Right lobe of liver (tissue), 6 donors: Measurements from ENCODE around the gene SPINT2. TPM values are rescaled to one million over a fixed set of nuclear protein-coding genes. Genes with fewer than 3 reads are reported as not detected.
"Not testable (repeated sequence)": the region's sequence is repeated elsewhere in the genome, so short reads cannot be mapped to it uniquely, and the experiment has no call there.

ENCODE experiments used
- ATAC-seq, 4 donors: fragments of 200-7000 bp; cut with Tn5 transposase; one replicate each; pipeline ENCODE4 v1.9.1; 2020; ENCODE audit warnings: mild to moderate bottlenecking in 4 of 4, moderate library complexity in 4 of 4
- DNase-seq, 3 donors: peaks; one replicate each; pipeline ENCODE4 v3.0.0-alpha.2; 2020
- H3K27ac ChIP-seq, 3 donors: fragments of 200-600 bp; one replicate each; pipeline ENCODE4 v1.8.0; 2022
- H3K27me3 ChIP-seq, 2 donors: fragments of 200-600 bp; one replicate each; pipeline ENCODE4 v1.8.0; 2022
- H3K36me3 ChIP-seq, 4 donors: fragments of 200-600 bp; sonication (generic) in 1 of 4; one replicate each; pipeline versions ENCODE4 v1.5.1 to v1.8.0; 2017 to 2022; ENCODE audit warnings: control low read depth in 1 of 4
- H3K4me1 ChIP-seq, 4 donors: fragments of 200-600 bp; sonication (generic) in 1 of 4; one replicate each; pipeline versions ENCODE4 v1.5.1 to v1.8.0; 2017 to 2022; ENCODE audit warnings: control low read depth in 1 of 4
- H3K4me3 ChIP-seq, 3 donors: fragments of 200-600 bp; one replicate each; pipeline ENCODE4 v1.8.0; 2022
- H3K9me3 ChIP-seq, 4 donors: fragments of 200-600 bp; sonication (generic) in 1 of 4; one replicate each; pipeline versions ENCODE4 v1.5.1 to v1.8.0; 2017 to 2022; ENCODE audit warnings: control low read depth in 1 of 4
- POLR2A ChIP-seq: fragments of 450-650 bp; IDR thresholded peaks from one replicate; pipeline ENCODE4 v1.6.1; 2017; ENCODE audit warnings: antibody characterized with exemption, mild to moderate bottlenecking
- WGBS: methylation state at CpG from one replicate; pipeline ENCODE4 v1.1.6; 2018; ENCODE audit warnings: low coverage, low lambda C conversion rate; ENCODE audit not compliant: insufficient coverage; ENCODE audit errors: missing lambda C conversion rate; 5-methylcytosine and 5-hydroxymethylcytosine counted together
- intact Hi-C, 2 donors: fragments of 100-400 bp; cut with DNase I; formaldehyde crosslinking; loops; one replicate each; pipeline versions ENCODE4 v1.11.2 to v1.14.1; 2022
- total RNA-seq, 6 experiments: library from RNA; depleted of rRNA in 2 of 6; stranded (reverse); fragments of >200 nt in 2 of 6; fragmentation: NEBNext Ultra II Directional in 3 of 6; extraction: Animal tissue kit (Norgen Biotek cat#: 25700) in 3 of 6; gene quantifications; one replicate each; pipeline versions ENCODE4 v1.1.0 to v1.2.4, GENCODE V29; 2016 to 2023
- TF ChIP-seq, protein P1 (sequence below), 4 donors: fragments of 200-600 bp in 3 of 4; fragments of 450-650 bp in 1 of 4; IDR thresholded peaks; one replicate each; pipeline versions ENCODE4 v1.5.1 to v1.8.0; 2016 to 2022; ENCODE audit warnings: antibody characterized with exemption in 4 of 4, mild to moderate bottlenecking in 2 of 4
- donor health status: DM: no; HTN: yes; CAD: no.
- donor health status: DM: no; HTN: no; CAD: no.
- donor health status: DM: no; HTN: no; CAD: no.
- donor health status: DM: no; HTN: yes; CAD: no.
- donor health status: DM: no; HTN: yes; CAD: no.

SPINT2 gene
- total RNA-seq, 6 experiments from 2014 or later: 3.5 to 19.1 (median 6.2) TPM

DNA sequence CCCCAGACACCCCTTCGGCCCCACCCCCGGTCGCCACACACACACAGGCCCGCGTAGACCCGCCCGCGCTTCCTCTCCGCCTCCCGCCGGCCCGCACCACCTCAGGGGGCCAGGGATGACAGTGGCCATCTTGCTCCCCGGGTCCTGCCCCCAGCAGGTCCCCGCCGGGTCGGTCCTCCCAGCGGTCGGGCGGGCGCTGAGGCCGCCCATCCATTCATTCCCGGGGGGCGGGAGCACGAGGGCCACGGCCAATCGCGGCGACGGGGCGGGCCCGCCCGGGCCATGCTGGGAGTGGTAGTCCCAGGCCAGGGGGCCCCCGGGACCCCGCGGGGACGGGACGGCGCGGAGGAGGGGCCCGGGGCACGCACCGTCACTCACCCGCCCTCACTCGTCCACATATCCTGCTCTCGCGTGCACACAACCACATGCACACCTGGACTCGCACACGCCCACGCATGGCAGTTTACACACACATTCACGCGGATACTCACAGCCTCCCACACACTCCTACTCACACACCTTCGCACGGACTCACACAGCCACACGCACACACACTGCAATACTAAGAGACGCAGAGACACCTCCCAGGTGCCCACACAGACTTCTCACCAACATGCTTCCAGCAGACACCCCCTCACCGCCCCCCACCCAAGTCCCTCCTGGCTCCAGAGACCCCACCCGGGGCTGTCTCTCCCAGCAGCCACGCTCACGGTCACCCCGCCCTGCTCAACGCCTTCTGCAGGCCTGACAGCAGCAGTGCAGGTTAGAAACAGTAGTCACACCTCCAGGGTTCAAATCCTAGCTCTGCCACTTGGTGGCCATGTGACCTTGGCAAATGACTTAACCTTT is 40.1 kb upstream of the SPINT2 start, which contains the start of gene DPF1:
Gene DPF1 (minus strand): TSS at position 209 of the 849 bp plus-strand sequence. CDS start 80 bp downstream, at position 129.
- WGBS: 4% methylated on average over 10 of the region's 61 CpGs
- Histone ChIP-seq H3K4me3 (peak within 1 kb of the TSS in 2 of 3 donors; percentile 16 to 19), H3K27me3 (peaks cover 3 to 28% of the 10 kb centered on the region in 2 donors), H3K27ac (no peak within 1 kb of the TSS), H3K9me3 (no peaks in the 10 kb centered on the region), H3K4me1 (no peaks in the 10 kb centered on the region), H3K36me3 (no peaks in the 10 kb centered on the region)
- no peak for DNase-seq
- intact Hi-C loops: loop anchor here in 1 of 2 donors (10.0 kb wide), 1 partner anchor 329 kb away; no protein-coding TSS in a partner anchor
- TF ChIP-seq, protein P1, sequence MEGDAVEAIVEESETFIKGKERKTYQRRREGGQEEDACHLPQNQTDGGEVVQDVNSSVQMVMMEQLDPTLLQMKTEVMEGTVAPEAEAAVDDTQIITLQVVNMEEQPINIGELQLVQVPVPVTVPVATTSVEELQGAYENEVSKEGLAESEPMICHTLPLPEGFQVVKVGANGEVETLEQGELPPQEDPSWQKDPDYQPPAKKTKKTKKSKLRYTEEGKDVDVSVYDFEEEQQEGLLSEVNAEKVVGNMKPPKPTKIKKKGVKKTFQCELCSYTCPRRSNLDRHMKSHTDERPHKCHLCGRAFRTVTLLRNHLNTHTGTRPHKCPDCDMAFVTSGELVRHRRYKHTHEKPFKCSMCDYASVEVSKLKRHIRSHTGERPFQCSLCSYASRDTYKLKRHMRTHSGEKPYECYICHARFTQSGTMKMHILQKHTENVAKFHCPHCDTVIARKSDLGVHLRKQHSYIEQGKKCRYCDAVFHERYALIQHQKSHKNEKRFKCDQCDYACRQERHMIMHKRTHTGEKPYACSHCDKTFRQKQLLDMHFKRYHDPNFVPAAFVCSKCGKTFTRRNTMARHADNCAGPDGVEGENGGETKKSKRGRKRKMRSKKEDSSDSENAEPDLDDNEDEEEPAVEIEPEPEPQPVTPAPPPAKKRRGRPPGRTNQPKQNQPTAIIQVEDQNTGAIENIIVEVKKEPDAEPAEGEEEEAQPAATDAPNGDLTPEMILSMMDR (IDR thresholded peaks at IDR 0.05): no peak
- no peak for TF ChIP-seq POLR2A
- ATAC-seq: peak; percentile 33 to 59 (median 40)

DNA sequence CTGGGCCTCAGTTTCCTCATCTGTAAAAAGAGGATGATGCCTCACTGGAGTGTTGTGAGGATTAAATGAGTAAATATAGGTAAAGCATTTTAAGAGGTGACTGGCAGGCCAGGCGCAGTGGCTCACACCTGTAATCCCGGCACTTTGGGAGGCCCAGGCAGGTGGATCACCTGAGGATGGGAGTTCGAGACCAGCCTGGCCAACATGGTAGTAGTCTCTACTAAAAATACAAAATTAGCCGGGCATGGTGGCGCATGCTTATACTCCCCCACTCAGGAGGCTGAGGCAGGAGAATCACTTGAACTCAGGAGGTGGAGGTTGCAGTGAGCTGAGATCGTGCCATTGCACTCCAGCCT is 39.5 kb upstream of the SPINT2 start:
- H3K4me1 ChIP-seq, H3K36me3 ChIP-seq, DNase-seq, ATAC-seq, H3K9me3 ChIP-seq, H3K27ac ChIP-seq, H3K4me3 ChIP-seq: not testable (repeated sequence)
- WGBS: 77% methylated on average over 4 of the region's 6 CpGs
- intact Hi-C loops: loop anchor here in 1 of 2 donors (10.0 kb wide), 1 partner anchor 330 kb away; no protein-coding TSS in a partner anchor
- H3K27me3 ChIP-seq: peaks cover 3 to 29% of the 10 kb centered on the region in 2 donors

DNA sequence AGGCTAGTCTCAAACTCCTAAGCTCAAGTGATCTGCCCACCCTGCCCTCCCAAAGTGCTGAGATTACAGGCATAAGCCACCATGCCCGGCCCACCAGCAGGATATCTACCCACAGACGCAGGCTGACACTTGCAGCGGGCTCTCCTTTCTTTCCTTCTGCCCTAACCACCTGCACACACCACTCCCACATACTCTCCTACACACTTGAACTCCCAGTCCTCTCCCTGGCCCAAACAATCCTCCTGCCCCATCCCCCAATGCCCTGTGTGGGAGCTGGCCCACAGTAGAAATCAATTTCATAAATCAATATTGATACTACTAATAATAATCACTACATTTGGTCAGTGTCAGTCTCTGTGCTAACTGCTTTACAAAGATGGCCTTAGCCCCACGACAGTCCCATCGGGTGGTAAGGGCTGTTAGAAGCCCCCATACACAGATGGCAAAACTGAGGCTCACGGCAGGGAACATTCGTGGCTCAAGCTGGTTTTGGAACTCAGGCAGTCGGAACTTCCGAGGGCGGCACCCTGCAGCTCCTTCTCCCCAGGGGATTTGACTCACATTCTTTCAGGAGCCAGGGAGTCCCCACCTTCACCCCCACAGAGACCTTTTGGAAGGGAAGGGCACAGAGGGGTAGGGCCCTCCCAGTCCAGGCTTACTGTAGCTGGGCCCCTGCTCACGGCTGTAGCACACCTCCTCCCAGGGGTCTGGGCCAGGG is 36.9 kb upstream of the SPINT2 start:
- 21% methylated on average over 2 of the region's 11 CpGs for WGBS

DNA sequence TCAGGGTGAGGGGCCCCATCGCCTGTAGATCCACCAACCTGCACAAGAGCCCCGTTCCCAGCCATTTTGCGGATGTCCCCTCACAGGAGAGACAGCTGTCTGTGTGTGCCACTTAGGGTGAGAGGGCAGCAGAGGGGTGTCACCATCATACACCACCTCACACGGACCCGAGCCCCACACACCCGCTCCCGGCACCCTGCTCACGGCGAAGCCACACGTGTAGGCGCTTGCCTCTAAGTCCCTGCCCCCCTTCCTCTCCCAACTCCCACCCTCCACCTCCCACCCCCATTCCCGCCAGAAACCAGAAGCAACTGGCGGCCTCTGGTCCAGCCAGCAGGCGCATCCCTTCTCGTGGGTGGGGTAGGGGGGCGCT is 36.4 kb upstream of the SPINT2 start:
- H3K36me3 ChIP-seq: no peaks in the 10 kb centered on the region
- H3K4me1 ChIP-seq: no peaks in the 10 kb centered on the region
- H3K4me3 ChIP-seq: no peak overlapping the region
- TF ChIP-seq, protein P1 (IDR thresholded peaks at IDR 0.05): no peak
- no peak for TF ChIP-seq POLR2A
- intact Hi-C loops: loop anchor here in 1 of 2 donors (10.0 kb wide), 1 partner anchor 333 kb away; no protein-coding TSS in a partner anchor
- WGBS: no CpG with 5 or more reads among the region's 16 CpGs
- ATAC-seq (no peak), DNase-seq (no peak)
- H3K27me3 ChIP-seq: peaks cover 3 to 29% of the 10 kb centered on the region in 2 donors
- H3K27ac ChIP-seq: no peak overlapping the region
- H3K9me3 ChIP-seq: no peaks in the 10 kb centered on the region

More for the DNA sequence above, 36.9 kb upstream of the SPINT2 start:
- DNase-seq (no peak), ATAC-seq (no peak)
- Histone ChIP-seq H3K27ac (no peak overlapping the region), H3K36me3 (no peaks in the 10 kb centered on the region), H3K4me3 (no peak overlapping the region), H3K4me1 (no peaks in the 10 kb centered on the region), H3K9me3 (no peaks in the 10 kb centered on the region), H3K27me3 (peaks cover 3 to 29% of the 10 kb centered on the region in 2 donors)
- intact Hi-C loops: loop anchor here in 1 of 2 donors (10.0 kb wide), 1 partner anchor 333 kb away; no protein-coding TSS in a partner anchor
- no peak for TF ChIP-seq POLR2A
- TF ChIP-seq, protein P1 (IDR thresholded peaks at IDR 0.05): no peak
